ENCODE measurements around the gene KRTAP10-8. TPM values are rescaled to one million over a fixed set of nuclear protein-coding genes. Genes with fewer than 3 reads are reported as not detected.
"Not testable (repeated sequence)": the region's sequence is repeated elsewhere in the genome, so short reads cannot be mapped to it uniquely, and the experiment has no call there.

Gene KRTAP10-8
- total RNA-seq, 1 experiment from 2014 or later = not detected

DNA sequence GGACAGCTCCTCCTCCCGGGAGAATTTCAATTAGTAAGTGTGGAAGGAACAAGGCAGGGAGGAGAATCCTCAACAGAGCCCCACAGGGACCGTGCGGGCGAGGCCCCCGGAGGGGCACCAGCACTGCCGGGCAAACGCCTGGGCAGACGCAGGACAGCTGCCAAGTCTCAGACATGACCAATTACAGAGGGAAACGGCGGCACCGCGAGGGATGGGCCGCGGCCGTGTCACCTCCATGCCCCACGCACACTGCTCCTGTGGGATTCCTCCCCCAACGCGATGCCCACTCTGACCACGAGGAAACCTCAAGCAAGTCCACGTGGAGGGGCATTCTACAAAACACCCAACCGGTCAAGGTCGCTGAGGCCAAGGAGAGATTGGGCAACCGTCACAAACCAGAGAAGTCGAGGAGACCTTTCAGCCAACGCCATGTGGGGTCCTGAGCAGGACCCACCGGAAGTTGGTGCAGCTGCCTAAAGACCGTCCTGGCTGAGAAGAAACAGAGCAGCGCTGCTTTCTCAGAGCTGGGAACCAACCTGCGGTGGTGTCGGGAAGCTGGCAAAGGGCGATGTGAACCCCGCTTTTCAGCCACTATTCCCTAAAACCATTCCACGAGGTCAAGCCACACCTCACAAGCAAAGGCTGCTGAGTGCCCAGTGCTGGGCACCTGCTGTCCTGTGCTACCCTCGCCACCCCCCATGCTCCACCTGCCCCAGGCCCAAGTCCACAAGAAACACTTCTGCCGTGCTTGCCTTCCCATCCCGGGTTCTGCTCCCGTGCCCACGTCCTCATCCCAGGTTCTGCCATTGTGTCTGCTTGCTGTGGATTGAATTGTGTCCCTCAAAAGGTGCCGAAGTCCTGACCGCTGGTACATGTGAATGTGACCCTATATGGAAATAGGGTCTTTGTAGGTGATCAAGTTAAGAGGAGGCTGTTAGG lies 39.8 kb upstream of the KRTAP10-8 start:
- Histone ChIP-seq H3K9me2 (ENCODE audit: insufficient read depth) (no peaks in the 10 kb centered on the region), H3K27ac (no peak overlapping the region), H3K4me2 (no peak overlapping the region), H2AFZ (no peak overlapping the region), H3K4me1 (replicated peaks; ENCODE audit: insufficient read depth) (no peaks in the 10 kb centered on the region), H3K79me2 (ENCODE audit: low read depth) (no peaks in the 10 kb centered on the region), H3K36me3 (ENCODE audit: low read depth) (no peaks in the 10 kb centered on the region), H3K9me3 (ENCODE audit: insufficient read depth, low read depth) (no peaks in the 10 kb centered on the region), H4K20me1 (ENCODE audit: insufficient read depth) (no peaks in the 10 kb centered on the region), H3K27me3 (ENCODE audit: insufficient read depth, low read depth) (peaks cover 71% of the 10 kb centered on the region), H3K4me3 (no peak overlapping the region), H3F3A (ENCODE audit: insufficient read depth, low read depth) (no peaks in the 10 kb centered on the region)
- no peak for TF ChIP-seq EZH2 (IDR thresholded peaks at IDR 0.05; ENCODE audit: low read depth)
- TF ChIP-seq, protein P1, sequence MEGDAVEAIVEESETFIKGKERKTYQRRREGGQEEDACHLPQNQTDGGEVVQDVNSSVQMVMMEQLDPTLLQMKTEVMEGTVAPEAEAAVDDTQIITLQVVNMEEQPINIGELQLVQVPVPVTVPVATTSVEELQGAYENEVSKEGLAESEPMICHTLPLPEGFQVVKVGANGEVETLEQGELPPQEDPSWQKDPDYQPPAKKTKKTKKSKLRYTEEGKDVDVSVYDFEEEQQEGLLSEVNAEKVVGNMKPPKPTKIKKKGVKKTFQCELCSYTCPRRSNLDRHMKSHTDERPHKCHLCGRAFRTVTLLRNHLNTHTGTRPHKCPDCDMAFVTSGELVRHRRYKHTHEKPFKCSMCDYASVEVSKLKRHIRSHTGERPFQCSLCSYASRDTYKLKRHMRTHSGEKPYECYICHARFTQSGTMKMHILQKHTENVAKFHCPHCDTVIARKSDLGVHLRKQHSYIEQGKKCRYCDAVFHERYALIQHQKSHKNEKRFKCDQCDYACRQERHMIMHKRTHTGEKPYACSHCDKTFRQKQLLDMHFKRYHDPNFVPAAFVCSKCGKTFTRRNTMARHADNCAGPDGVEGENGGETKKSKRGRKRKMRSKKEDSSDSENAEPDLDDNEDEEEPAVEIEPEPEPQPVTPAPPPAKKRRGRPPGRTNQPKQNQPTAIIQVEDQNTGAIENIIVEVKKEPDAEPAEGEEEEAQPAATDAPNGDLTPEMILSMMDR (conservative IDR thresholded peaks at IDR 0.05) = no peak
- ChIA-PET CTCF (no interaction called here), POLR2A (ENCODE audit: unreplicated experiment) (no interaction called here)
- BruUV-seq (replicated peaks) = no TSS peak
- intact Hi-C loops (cut with micrococcal nuclease; ENCODE audit: unreplicated experiment) = no loop called here
- DNase-seq = no peak

DNA sequence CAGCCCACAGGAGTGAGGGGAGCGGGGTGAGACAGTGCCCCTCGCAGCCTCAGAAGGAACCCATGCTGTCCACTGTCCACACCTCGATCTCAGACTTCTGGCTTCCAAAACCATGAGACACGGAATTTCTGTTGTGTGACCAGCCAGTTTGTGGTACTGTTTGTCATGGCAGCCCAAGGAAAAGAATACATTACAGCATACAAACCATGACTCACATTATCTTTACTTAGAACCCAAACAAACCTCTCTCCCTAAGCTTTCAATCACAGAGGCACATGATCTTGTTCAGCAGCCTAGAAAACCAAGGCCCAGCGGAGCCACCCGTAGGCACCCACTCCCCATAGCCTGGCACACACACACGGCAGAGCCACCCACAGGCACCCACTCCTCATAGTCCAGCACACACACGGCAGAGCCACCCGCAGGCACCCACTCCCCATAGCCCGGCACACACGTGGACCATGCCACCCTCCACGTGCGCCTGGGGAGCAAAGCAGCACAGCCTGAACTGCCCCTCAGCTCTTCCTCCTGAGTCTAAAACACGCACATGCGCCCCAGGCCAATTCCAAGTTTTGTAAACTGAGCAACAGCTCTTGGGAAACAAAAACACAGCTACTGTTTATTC lies 38.8 kb upstream of the KRTAP10-8 start:
- Histone ChIP-seq H3K4me2 (no peak overlapping the region), H4K20me1 (ENCODE audit: insufficient read depth) (no peaks in the 10 kb centered on the region), H3K27ac (no peak overlapping the region), H3F3A (ENCODE audit: insufficient read depth, low read depth) (no peaks in the 10 kb centered on the region), H3K36me3 (ENCODE audit: low read depth) (no peaks in the 10 kb centered on the region), H3K4me3 (no peak overlapping the region), H3K9me3 (ENCODE audit: insufficient read depth, low read depth) (no peaks in the 10 kb centered on the region), H3K4me1 (replicated peaks; ENCODE audit: insufficient read depth) (no peaks in the 10 kb centered on the region), H3K79me2 (ENCODE audit: low read depth) (no peaks in the 10 kb centered on the region), H3K27me3 (ENCODE audit: insufficient read depth, low read depth) (peaks cover 67% of the 10 kb centered on the region), H2AFZ (no peak overlapping the region), H3K9me2 (ENCODE audit: insufficient read depth) (no peaks in the 10 kb centered on the region)
- DNase-seq = no peak
- TF ChIP-seq, protein P1 (conservative IDR thresholded peaks at IDR 0.05) = no peak
- no peak for TF ChIP-seq EZH2 (IDR thresholded peaks at IDR 0.05; ENCODE audit: low read depth)
- ChIA-PET CTCF (no interaction called here), POLR2A (ENCODE audit: unreplicated experiment) (no interaction called here)
- intact Hi-C loops (cut with micrococcal nuclease; ENCODE audit: unreplicated experiment) = no loop called here
- BruUV-seq (replicated peaks) = no TSS peak

GRCh38 chr21:44573630-44574456 lies 38.0 kb upstream of the KRTAP10-8 start, which contains the start of gene KRTAP10-4:
Gene KRTAP10-4 (plus strand): TSS chr21:44573729. CDS start chr21:44573759, 30 bp downstream.
- not testable (repeated sequence) for DNase-seq; H2AFZ ChIP-seq; H3K9me3 ChIP-seq (ENCODE audit: insufficient read depth, low read depth)

More at GRCh38 chr21:44573630-44574456, 38.0 kb upstream of the KRTAP10-8 start, which contains the start of gene KRTAP10-4:
- H3K4me1 ChIP-seq (replicated peaks; ENCODE audit: insufficient read depth); H3K4me3 ChIP-seq; BruUV-seq (replicated peaks); intact Hi-C loops (cut with micrococcal nuclease; ENCODE audit: unreplicated experiment); H3F3A ChIP-seq (ENCODE audit: insufficient read depth, low read depth); POLR2A ChIA-PET (ENCODE audit: unreplicated experiment); H3K9me2 ChIP-seq (ENCODE audit: insufficient read depth); CTCF ChIA-PET; H3K4me2 ChIP-seq; H3K79me2 ChIP-seq (ENCODE audit: low read depth); H4K20me1 ChIP-seq (ENCODE audit: insufficient read depth); H3K27ac ChIP-seq; H3K36me3 ChIP-seq (ENCODE audit: low read depth): not testable (repeated sequence)
- H3K27me3 ChIP-seq (ENCODE audit: insufficient read depth, low read depth) = peaks cover 66% of the 10 kb centered on the region

Data from PC-9 (cell line).